Mucosa of descending colon (tissue), 3 donors: ENCODE results near the gene GNB3. TPM values are rescaled to one million over a fixed set of nuclear protein-coding genes. Genes with fewer than 3 reads are reported as not detected.

Experiments
- ATAC-seq: fragments of 200-7000 bp; cut with Tn5 transposase; one replicate; pipeline ENCODE4 v1.9.1; 2020; ENCODE audit warnings: mild to moderate bottlenecking, moderate library complexity
- DNase-seq, 3 donors: peaks; one replicate each; pipeline ENCODE4 v3.0.0-alpha.2; 2020
- H3K36me3 ChIP-seq: fragments of 200-600 bp; one replicate; pipeline ENCODE4 v1.8.0; 2021; ENCODE audit warnings: low read depth, mild to moderate bottlenecking
- H3K4me1 ChIP-seq: fragments of 200-600 bp; one replicate; pipeline ENCODE4 v1.8.0; 2021; ENCODE audit warnings: low read depth, mild to moderate bottlenecking
- H3K4me3 ChIP-seq: fragments of 200-600 bp; one replicate; pipeline ENCODE4 v1.8.0; 2021; ENCODE audit warnings: mild to moderate bottlenecking
- H3K9me3 ChIP-seq: fragments of 200-600 bp; one replicate; pipeline ENCODE4 v1.8.0; 2021; ENCODE audit warnings: mild to moderate bottlenecking
- CTCF ChIP-seq: fragments of 200-600 bp; IDR thresholded peaks from one replicate; pipeline ENCODE4 v1.8.0; 2022; ENCODE audit warnings: antibody characterized with exemption, mild to moderate bottlenecking
- intact Hi-C, 2 donors: fragments of 100-400 bp; cut with DNase I in 1 of 2; cut with micrococcal nuclease in 1 of 2; formaldehyde crosslinking; loops; one replicate each; pipeline versions ENCODE4 v1.11.0 to v1.11.1; 2022; cut with DNase I, micrococcal nuclease
- total RNA-seq, 3 donors: library from RNA; stranded (reverse); fragmentation: NEBNext Ultra II Directional in 2 of 3; extraction: Animal tissue kit (Norgen Biotek cat#: 25700) in 2 of 3; gene quantifications; one replicate each; pipeline versions ENCODE4 v1.2.1 to v1.2.4, GENCODE V29; 2021 to 2023
- donor health status: DM: no; HTN: no; CAD: no; lungs with moderate emphysema.
- donor health status: DM: no; HTN: no; CAD: no.
- donor health status: DM: no; HTN: yes; CAD: no.

The GNB3 gene
- total RNA-seq, 3 donors from 2014 or later, result 0.38 to 5.3 (median 0.96) TPM

- H3K4me1 ChIP-seq, result no peaks in the 10 kb centered on the region
- H3K4me3 ChIP-seq, result no peak overlapping the region
- intact Hi-C loops, result loop anchor here in 1 of 2 donors (10.0 kb wide), 1 partner anchor 85 kb away; no protein-coding TSS in a partner anchor
- no peaks in the 10 kb centered on the region for H3K9me3 ChIP-seq
- no peak for TF ChIP-seq CTCF
- DNase-seq (no peak), ATAC-seq (no peak)
- no peaks in the 10 kb centered on the region for H3K36me3 ChIP-seq
These were observed 20.6 kb upstream of the GNB3 start for GRCh38 chr12:6820166-6820565.

DNA sequence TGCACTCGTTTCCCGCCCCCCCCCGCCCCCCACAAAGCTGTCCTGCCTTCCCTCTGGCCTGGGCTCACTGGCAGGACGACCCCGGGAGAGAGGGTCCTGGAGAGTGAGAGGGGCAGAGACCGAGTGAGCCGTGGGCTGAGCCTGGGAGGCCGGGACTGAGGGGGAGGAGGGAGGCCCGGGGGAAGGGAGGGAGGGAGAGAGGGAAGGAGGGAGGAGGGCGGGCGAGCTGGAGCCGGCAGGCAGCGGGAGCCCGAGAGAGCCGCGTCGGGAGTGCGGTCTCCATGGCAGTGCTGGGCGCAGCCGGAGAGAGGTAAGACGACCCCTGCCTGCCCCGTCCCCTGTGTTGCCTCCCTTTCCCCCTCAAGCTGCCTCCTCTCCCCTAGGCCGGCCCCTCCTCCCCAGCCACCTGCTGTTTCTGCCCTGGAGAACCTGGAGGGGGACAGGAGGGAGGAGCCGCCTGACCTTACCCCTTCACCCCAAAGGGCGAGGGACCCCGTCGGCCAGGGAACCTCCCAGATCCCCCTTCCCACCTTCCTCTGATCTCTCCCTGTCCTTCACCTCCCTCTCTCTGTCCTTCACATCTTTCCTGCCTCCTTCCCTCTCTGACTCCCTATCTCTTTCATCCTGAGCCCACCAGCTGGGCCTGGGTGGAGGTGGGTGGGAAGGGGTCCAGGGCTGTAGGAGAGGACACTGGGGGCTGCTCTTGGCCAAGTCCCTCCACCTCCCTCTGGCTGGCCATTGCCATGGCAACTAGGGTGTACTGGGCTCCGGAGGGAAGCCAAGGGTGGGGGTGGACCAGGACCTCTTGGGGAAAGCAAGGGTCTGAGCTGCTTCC, 18.9 kb upstream of the GNB3 start, which contains the start of gene GPR162:
Gene GPR162, plus strand, starts transcription at position 231 of the 835 bp plus-strand sequence. CDS start 2,078 bp downstream, outside the sequence.
- ATAC-seq (peak; percentile 28), DNase-seq (peak; percentile 33 to 60 (median 53))
- intact Hi-C loops, result loop anchor here in 1 of 2 donors (10.0 kb wide), 1 partner anchor 87 kb away; no protein-coding TSS in a partner anchor
- no peak for TF ChIP-seq CTCF
- H3K36me3 ChIP-seq, result no peaks in the 10 kb centered on the region
- H3K4me3 ChIP-seq, result no peak within 1 kb of the TSS
- H3K4me1 ChIP-seq, result no peaks in the 10 kb centered on the region
- no peaks in the 10 kb centered on the region for H3K9me3 ChIP-seq

GRCh38 chr12:6822426-6823135, 18.1 kb upstream of the GNB3 start:
- H3K4me3 ChIP-seq, result no peak overlapping the region
- H3K9me3 ChIP-seq, result no peaks in the 10 kb centered on the region
- TF ChIP-seq CTCF, result no peak
- no peaks in the 10 kb centered on the region for H3K36me3 ChIP-seq
- ATAC-seq, result no peak
- intact Hi-C loops, result loop anchor here in 1 of 2 donors (10.0 kb wide), 1 partner anchor 88 kb away; no protein-coding TSS in a partner anchor
- DNase-seq, result no peak
- peaks cover 6% of the 10 kb centered on the region for H3K4me1 ChIP-seq

DNA sequence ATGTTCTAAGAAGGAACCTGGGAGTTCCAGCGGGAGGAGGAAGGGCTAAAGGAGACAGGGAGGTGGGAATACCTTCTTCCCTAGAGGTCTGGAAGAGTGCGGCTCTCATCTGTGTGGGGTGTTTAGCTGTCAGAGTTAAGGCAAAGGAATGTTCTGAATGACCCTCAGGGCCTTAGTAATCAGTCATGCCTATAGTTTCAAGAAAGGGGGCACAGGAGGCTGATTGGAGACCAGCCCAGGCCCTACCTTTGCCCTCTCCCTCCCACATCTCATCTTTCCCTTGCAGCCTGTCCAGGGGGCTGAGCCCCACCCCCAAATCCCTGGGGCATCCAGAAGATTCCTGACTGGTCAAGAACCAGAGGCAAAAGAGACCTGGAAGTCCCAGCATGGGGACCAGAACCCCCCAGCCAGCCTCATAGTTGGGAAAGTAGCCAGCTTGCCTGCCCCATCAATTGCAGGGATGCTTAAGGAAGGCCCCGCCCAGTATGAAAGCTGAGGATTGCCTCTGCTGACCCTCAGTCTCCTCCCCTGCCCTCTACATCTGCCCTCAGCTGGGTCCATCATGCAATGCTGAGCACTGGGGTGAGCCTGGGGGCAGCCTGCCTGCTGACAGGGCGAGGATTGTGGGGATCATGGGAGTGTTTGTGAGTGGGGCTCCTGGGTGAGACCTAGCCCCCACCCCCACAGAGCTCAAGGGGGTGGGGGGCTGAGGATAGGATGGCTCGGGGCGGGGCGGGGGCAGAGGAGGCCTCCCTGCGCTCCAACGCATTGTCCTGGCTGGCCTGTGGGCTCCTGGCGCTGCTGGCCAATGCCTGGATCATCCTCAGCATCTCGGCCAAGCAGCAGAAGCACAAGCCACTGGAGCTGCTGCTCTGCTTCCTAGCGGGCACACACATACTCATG, 17.3 kb upstream of the GNB3 start:
- Histone ChIP-seq H3K9me3 (no peaks in the 10 kb centered on the region), H3K4me3 (no peak overlapping the region), H3K4me1 (peaks cover 6% of the 10 kb centered on the region), H3K36me3 (no peaks in the 10 kb centered on the region)
- no peak for TF ChIP-seq CTCF
- intact Hi-C loops, result loop anchor here in 1 of 2 donors (10.0 kb wide), 1 partner anchor 89 kb away; no protein-coding TSS in a partner anchor
- ATAC-seq, result no peak
- DNase-seq, result peak in 1 of 3 donors; percentile 20
